ENCODE measurements around the gene C6orf89. TPM values are rescaled to one million over a fixed set of nuclear protein-coding genes. Genes with fewer than 3 reads are reported as not detected.

The C6orf89 gene
- total and polyA plus RNA-seq, 11 donors = 34.0 to 86.2 (median 71.4) TPM

DNA sequence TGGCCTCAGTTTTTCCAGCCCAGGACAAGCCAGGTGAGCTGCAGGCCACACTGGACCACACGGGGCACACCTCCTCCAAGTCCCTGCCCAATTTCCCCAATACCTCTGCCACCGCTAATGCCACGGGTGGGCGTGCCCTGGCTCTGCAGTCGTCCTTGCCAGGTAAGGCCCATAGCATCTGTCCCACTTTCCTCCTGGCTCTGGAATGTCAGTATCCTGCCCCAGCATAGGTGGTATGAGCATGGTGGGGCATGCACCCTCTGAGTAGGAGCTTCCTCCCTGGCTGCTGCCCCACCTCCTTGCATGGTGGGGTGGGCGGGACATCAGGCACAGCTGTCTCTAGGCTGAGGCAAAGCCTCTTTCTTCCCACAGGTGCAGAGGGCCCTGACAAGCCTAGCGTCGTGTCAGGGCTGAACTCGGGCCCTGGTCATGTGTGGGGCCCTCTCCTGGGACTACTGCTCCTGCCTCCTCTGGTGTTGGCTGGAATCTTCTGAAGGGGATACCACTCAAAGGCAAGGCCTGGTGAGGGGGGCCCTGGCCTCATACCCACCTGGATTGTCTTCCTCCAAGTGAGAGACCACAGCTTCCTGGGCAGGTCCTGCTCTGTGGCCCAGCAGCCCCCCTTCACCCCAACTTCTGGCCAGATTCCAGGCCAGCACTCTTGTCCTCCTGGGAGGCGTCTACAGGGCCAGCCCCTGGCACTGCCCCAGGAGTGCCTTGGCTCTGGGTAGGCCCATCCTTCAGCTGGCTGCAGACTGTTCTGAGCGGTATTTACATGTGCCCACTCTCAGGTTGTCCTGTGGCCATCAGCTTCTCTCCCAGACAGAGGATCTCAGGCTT, 77.9 kb downstream of the C6orf89 start:
- intact Hi-C loops (cut with DNase I) = no loop called here
- WGBS, 4 donors = 54 to 69% (median 66%) methylated on average over 7 to 11 of the region's 11 CpGs
- Histone ChIP-seq H3K27me3 (no peaks in the 10 kb centered on the region), H3K27ac (peak overlapping the region in 4 of 12 donors; percentile 3 to 39 (median 34)), H3K4me1 (peaks cover 0 to 61% (median 27%) of the 10 kb centered on the region in 12 donors), H3K36me3 (peaks cover 0 to 27% (median 22%) of the 10 kb centered on the region in 9 donors), H3K4me3 (no peak overlapping the region), H3K9me3 (no peaks in the 10 kb centered on the region)
- TF ChIP-seq, protein P1, sequence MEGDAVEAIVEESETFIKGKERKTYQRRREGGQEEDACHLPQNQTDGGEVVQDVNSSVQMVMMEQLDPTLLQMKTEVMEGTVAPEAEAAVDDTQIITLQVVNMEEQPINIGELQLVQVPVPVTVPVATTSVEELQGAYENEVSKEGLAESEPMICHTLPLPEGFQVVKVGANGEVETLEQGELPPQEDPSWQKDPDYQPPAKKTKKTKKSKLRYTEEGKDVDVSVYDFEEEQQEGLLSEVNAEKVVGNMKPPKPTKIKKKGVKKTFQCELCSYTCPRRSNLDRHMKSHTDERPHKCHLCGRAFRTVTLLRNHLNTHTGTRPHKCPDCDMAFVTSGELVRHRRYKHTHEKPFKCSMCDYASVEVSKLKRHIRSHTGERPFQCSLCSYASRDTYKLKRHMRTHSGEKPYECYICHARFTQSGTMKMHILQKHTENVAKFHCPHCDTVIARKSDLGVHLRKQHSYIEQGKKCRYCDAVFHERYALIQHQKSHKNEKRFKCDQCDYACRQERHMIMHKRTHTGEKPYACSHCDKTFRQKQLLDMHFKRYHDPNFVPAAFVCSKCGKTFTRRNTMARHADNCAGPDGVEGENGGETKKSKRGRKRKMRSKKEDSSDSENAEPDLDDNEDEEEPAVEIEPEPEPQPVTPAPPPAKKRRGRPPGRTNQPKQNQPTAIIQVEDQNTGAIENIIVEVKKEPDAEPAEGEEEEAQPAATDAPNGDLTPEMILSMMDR (IDR thresholded peaks at IDR 0.05) = no peak
- TF ChIP-seq POLR2A (IDR thresholded peaks at IDR 0.05) = no peak
- DNase-seq (peak in 4 of 5 donors; percentile 43 to 78 (median 70)), ATAC-seq (peak; percentile 6 to 49 (median 28))

DNA sequence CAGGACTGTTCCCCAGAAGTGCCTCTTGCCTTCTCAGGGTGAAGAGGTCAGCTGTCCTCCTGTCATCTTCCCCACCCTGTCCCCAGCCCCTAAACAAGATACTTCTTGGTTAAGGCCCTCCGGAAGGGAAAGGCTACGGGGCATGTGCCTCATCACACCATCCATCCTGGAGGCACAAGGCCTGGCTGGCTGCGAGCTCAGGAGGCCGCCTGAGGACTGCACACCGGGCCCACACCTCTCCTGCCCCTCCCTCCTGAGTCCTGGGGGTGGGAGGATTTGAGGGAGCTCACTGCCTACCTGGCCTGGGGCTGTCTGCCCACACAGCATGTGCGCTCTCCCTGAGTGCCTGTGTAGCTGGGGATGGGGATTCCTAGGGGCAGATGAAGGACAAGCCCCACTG, 78.6 kb downstream of the C6orf89 start:
- no peak overlapping the region for H3K4me3 ChIP-seq
- WGBS, 4 donors = 66 to 76% (median 74%) methylated on average over 5 to 6 of the region's 6 CpGs
- peaks cover 0 to 33% (median 28%) of the 10 kb centered on the region in 9 donors for H3K36me3 ChIP-seq
- peaks cover 2 to 65% (median 27%) of the 10 kb centered on the region in 12 donors for H3K4me1 ChIP-seq
- H3K27me3 ChIP-seq = no peaks in the 10 kb centered on the region
- H3K27ac ChIP-seq = peak overlapping the region in 4 of 12 donors; percentile 3 to 39 (median 31)
- no peaks in the 10 kb centered on the region for H3K9me3 ChIP-seq
- peak in 1 of 4 donors; percentile 5 for ATAC-seq
- TF ChIP-seq, protein P1 (IDR thresholded peaks at IDR 0.05) = no peak
- no peak for TF ChIP-seq POLR2A (IDR thresholded peaks at IDR 0.05)
- no peak for DNase-seq
- intact Hi-C loops (cut with DNase I) = no loop called here

DNA sequence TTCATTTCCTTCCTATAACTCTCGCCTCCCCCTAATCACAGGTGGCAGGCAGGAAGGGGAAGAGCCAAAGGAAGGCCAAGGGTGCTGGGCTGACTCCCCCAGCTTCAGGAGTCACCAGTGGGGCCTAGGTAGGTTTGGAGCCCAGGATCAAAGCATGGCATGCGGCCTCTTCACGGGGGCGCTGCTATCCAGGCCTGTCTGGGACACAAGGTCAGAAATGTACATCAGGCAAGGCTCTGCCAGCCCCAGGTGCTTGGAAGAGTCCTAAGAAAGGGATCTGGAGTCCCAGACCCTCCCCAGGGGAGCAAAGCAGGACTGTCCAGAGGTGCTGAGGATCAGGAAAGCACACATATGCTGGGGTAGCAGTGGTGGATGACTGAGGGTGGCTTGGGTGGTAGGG, 79.2 kb downstream of the C6orf89 start:
- Histone ChIP-seq H3K27ac (peak overlapping the region in 4 of 12 donors; percentile 24 to 39 (median 34)), H3K4me1 (peaks cover 7 to 68% (median 24%) of the 10 kb centered on the region in 12 donors), H3K27me3 (no peaks in the 10 kb centered on the region), H3K36me3 (peaks cover 0 to 39% (median 34%) of the 10 kb centered on the region in 9 donors), H3K9me3 (no peaks in the 10 kb centered on the region), H3K4me3 (no peak overlapping the region)
- WGBS, 4 donors = 67 to 74% (median 71%) methylated on average over 4 of the region's 4 CpGs
- DNase-seq (no peak), ATAC-seq (no peak)
- TF ChIP-seq POLR2A (IDR thresholded peaks at IDR 0.05) = no peak
- TF ChIP-seq, protein P1 (IDR thresholded peaks at IDR 0.05) = no peak
- intact Hi-C loops (cut with DNase I) = loop anchor here in 1 of 10 donors (5.0 kb wide), 1 partner anchor 38 kb away; no protein-coding TSS in a partner anchor

DNA sequence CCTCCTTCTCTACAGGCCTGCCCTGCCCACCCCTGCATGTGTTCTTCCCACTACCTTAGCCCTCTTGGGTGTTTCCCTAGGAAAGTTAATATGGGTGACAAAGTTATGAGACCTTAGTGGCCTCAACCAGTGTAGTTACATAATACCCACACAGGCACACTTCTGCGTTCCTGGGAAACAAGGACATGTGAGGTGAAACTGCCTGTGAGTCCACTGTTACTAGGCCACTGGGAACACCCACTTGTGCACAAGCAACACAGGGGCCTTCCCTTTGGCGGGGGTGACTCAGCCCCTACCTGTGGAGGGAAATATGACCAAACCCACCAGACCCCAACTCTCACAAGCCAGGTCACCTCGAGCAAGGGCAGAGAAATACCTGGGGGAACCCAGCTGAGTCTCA, 81.5 kb downstream of the C6orf89 start:
- DNase-seq (no peak), ATAC-seq (peak in 3 of 4 donors; percentile 1 to 55 (median 11))
- TF ChIP-seq POLR2A (IDR thresholded peaks at IDR 0.05) = no peak
- TF ChIP-seq, protein P1 (IDR thresholded peaks at IDR 0.05) = no peak
- Histone ChIP-seq H3K9me3 (no peaks in the 10 kb centered on the region), H3K36me3 (peaks cover 0 to 63% (median 58%) of the 10 kb centered on the region in 9 donors), H3K4me3 (no peak overlapping the region), H3K27ac (peak overlapping the region in 5 of 12 donors; percentile 10 to 68 (median 45)), H3K4me1 (peaks cover 7 to 75% (median 35%) of the 10 kb centered on the region in 12 donors), H3K27me3 (no peaks in the 10 kb centered on the region)
- 53 to 90% (median 66%) methylated on average over 3 of the region's 3 CpGs for WGBS, 4 donors
- intact Hi-C loops (cut with DNase I) = loop anchor here in 1 of 10 donors (5.0 kb wide), 1 partner anchor 40 kb away; no protein-coding TSS in a partner anchor
